NCI-H510A treated with DMSO at 0.1 percent for 48 hours (cell line): ENCODE results near the gene SFN.
A peak's percentile ranks its signal among the peaks of the same experiment; 100 is the strongest.
"Not testable (repeated sequence)": the region's sequence is repeated elsewhere in the genome, so short reads cannot be mapped to it uniquely, and the experiment has no call there.

Experiments
- DNase-seq: peaks from one replicate; lab custom pipeline; 2025; lab: John Stamatoyannopoulos, UW

Gene SFN

DNA sequence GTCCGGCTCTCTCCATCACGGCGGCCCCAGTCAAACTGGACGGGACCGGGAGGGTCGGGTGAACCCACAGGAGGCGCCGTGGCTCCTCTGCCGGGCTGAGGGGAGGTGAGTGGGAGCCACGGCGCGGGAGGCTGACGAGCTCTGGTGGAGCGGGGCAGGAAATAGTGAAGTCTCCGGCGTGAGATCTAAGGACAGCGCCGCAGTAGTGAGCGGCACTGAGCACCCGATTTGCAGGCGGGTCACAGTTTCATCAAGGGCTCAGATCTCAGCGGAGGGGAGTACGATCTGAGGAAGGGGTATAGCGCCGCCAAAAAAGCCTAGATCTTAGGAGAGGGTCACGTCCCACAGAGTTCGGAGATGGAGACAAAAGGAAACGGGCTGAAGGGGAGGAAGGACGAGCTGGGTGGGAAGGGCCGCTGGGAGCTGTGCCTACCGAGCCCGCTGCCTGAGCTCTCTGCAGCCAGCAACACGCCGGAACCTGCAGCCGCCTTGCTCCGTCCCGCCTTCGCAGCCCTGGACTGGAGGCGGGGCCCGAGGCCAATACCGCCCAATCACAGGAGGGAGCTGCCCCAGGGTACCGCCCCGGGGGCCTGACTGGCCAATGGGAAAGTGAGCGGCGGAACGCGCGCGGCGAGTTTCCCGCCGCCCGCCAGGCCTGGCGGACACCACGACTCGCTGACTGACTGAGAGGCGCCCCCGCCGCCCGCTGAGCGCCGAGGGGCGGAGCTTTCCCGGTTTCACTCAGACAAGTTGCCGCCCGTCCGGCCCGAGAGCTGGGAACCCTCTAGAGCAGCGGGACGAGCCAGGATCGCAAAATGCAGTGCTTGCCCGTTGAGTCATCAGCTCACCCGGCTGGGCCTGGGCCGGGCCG lies 1.9 kb downstream of the SFN start:
- DNase-seq: peak; percentile 96

DNA sequence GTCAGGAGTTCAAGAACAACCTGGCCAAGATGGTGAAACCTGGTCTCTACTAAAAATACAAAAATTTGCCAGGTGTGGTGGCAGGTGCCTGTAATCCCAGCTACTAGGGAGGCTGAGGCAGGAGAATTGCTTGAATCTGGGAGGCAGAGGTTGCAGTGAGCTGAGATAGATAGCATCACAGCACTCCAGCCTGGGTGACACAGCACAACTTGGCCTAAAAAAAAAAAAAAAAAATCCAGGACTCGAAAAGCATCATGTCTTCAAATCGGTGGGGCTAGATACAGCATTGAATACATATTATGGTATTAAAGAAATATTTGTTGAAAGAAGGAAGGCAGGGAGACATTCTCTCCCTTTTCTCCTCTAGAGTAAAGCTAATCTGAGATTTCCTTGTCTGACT lies 10.1 kb downstream of the SFN start:
- not testable (repeated sequence) for DNase-seq

DNA sequence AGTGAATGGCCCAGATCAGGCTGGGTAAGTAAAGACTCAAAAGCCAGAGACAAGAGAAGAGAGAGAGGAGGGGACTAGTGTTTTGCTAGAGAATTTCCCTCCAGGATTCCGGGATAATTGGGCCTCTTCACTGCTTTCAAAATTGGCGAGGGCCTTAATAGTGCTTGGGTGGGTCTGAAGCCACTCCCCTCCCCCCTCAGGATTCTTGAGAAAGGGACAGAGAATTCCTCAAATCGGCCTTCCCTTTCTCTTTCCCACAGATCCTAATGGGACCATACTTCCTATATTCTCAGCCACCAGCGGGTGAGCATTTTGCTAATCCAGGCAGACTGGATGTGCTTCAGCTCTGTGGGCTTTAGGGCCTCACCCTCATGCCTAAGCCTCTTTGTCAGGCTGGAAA lies 11.9 kb downstream of the SFN start:
- no peak for DNase-seq

DNA sequence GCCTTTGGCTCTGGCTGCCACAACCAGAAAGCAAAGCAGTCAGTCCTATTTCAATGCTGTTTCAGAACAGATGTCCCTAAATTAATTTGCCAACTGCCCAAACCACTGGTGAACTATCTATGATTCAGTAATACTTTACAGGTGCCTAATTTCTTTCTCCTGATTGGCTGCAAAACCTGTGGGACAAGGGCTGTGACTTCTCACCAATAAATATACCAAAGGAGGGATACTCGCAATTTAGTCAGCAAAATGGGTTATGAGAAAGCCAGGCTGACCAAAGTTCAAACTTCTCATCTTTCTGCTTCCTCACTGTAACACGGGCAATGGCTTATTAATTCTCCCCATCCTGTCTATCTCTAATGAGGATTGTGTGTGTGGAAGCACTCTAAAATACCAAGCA lies 14.4 kb downstream of the SFN start:
- no peak for DNase-seq

DNA sequence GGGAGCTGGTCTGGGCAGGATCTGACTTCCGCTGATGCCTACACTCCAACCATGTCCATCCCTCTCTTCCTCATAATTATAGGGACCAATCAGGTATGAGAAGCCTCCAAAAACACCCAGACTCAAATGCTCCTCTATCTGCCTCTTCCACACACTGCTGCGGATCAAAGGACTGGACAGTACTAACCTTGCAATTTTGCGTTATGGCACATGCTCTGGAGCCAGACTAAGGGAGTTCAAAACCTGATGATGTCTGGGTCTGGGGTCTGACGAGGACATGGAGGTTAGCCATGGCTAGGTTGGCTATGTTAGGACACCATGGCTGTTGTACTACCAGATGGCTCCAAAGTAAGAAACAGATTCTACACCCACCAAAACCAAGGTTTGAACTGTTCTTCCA lies 16.8 kb downstream of the SFN start:
- no peak for DNase-seq

DNA sequence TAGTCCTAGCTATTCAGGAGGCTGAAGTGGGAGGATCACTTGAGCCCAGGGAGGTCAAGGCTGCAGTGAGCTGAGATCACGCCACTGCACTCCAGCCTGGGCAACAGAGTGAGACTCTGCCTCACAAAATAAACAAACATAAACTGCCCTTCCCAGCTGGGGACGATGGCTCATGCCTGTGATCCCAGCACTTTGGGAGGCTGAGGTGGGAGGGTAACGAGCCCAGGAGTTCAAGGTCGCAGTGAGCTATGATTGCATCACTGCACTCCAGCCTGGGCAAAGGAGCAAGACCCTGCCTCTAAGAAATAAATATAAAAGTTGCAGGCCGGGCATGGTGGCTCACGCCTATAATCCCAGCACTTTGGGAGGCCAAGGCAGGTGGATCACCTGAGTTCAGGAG lies 18.7 kb downstream of the SFN start:
- DNase-seq: not testable (repeated sequence)

DNA sequence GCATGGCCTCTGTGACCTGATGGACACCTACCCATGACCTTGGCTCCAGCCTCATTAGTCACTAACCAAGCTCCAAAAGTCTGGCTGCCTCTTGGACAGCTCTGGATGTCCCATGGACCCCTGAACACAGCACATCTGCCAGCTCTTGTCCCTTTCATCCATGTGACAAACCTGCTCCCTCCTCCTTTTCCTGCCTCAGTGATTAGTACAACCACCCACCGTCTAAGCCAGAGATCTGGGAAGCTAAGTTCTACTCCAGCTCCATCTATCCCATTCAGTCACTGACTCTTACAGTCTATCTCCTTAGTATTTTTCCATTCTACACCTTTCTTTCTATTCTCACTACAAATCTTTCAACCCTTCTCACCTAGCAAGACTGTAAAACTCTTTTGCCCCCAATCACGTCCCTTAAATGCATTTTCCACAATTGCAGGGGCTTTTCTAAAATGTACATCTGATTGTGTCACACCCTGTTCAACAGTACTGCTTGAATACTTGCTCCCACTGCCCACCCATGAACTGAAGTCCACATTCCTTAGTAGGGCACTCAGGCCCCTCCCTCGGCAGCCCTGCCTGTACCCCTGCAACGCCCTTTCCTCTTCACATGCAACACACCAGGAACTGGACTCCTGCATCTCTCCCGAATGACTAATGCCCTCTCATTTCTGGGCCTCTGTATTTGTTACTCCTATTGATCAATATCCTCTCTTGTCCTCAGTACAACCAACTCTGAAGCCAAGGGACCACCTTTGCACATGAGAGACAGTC lies 19.9 kb downstream of the SFN start:
- DNase-seq: no peak

DNA sequence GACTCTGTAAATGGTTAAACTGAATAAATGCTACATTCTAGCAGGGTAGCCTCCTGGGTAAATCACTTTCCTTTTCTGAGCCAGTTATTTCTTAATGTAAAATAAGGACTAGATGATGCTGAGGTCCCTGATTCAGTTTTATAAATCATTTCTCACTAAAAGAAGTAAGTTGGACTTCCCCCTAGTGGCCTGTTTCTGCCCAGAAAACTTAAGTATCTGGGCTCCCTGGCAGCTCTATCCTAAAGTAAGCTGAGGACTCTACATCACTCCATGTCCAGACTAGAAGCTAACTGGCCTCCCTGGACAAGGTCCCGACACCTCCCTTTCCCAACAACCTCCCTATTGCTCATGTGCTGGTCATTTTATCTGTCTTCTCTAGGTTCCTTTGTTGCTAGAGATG lies 24.2 kb downstream of the SFN start:
- DNase-seq: no peak

DNA sequence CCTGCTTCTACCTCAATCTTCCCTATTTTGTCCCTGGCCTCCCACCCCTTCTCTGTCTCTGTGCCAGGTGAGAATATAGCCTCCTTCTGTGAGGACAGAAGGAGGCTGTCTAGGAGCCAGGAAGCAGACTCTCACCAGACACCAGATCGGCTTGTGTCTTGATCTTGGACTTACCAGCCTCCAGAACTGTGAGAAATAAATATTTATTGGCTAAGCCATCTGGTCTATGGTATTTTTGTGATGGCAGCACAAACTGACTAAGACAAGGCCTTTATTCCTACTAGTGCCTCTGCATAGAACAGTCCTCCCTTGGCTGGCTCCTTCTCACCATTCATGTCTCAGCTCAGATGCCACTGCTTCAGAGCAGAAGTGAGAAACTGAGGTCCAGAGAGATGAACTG lies 25.3 kb downstream of the SFN start:
- DNase-seq: no peak

DNA sequence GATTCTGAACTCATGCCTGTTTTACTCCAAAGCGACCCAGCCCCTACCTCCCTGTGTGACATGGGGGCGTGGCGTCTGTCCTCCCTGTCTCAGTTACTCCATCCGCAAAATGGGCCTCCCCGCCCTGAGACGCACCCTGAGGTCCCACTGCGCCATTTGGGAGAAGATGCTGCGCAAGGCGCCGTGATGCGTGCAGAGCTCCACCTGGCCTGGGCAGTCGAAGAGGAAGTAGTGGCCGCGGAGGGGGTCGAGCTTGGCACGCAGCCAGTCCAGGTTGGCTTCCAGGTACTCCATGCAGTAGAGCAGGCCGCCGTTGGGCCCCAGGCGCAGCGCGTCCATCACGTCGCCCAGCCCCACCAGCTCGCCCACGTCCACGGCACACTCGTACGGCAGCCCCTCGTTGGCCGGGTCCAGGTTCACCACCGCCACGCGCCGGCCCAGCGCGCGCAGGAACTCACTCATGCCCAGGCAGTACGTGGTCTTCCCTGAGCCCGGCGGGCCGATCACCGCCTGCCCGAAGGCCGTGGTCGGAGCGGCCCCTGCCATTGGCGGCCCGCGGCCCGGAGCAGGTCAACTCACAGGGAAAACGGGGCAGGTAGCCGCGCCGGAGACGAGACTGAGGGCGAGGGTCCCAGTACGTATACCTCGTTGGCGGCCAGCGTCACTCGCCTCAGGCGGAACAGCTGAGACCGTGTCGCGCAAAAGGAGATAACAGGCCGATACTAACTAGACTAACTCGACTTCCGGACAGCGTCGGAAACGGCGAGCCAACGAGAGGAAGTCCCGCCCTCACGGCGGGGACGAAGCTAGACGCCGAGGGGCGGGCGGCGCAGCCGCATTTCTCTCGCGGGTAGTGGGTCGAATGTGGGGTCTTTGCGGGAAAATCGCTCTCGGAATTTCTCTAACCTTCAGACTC lies 26.9 kb downstream of the SFN start, which contains the start of gene GPN2:
Gene GPN2, minus strand, starts transcription at position 733 of the 916 bp plus-strand sequence. Its CDS starts 187 bp downstream, at position 546.
- DNase-seq: peak; percentile 66

DNA sequence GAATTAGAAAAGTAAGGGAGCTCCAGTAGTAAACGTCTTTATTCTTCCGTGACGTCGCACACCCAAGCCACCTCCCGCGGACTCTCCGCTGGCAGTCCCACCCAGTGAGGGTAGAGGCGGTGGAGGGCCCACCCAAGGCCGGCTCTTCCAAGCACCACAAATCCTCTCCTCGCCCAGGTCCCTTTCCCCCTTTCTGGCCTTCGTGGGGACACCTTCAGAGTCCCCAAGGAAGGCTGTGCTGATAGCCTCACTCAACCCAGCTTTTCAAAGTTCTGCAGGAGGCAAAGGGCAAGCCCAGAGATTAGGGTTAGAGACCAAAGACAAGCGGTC lies 27.5 kb downstream of the SFN start:
- no peak for DNase-seq

DNA sequence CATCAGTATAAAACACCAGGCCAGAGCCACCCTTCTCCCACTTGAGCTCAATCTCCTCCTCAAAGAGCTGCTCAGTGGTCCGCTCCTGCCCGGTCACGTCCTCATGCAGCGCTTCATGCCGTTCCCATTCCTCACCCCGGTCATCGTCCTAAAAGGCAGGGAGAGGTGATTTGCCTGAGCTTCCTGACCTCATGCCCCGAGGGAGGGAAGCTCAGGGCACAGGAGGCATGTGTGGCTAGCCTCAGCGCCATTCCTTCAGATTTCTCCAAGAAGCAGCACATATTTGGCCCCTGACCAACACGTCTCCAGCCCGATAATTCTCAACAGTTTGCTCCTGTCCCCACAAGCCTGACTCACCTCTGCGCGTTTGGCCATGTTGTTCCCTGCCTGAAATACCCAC lies 31.3 kb downstream of the SFN start:
- DNase-seq: no peak

DNA sequence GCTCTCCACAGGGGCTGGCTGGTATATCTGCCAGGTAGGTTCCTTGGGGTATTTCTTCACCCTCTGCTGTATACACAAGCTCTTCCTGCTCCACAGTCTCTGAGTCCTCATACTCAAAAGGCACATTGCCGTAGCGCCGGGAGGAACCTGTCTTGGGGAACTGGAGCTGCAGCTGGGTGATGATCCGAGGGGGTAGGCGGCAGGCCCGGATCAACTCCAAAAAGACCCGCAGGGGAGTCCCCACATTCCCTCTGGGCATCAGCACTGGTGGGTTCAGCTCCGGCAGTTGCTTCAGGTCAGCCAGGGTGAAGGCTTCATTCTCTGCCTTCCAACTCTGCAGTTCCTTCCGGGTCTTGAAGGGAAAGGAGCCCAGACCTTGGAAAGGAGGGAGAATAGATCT lies 34.4 kb downstream of the SFN start:
- DNase-seq: no peak

DNA sequence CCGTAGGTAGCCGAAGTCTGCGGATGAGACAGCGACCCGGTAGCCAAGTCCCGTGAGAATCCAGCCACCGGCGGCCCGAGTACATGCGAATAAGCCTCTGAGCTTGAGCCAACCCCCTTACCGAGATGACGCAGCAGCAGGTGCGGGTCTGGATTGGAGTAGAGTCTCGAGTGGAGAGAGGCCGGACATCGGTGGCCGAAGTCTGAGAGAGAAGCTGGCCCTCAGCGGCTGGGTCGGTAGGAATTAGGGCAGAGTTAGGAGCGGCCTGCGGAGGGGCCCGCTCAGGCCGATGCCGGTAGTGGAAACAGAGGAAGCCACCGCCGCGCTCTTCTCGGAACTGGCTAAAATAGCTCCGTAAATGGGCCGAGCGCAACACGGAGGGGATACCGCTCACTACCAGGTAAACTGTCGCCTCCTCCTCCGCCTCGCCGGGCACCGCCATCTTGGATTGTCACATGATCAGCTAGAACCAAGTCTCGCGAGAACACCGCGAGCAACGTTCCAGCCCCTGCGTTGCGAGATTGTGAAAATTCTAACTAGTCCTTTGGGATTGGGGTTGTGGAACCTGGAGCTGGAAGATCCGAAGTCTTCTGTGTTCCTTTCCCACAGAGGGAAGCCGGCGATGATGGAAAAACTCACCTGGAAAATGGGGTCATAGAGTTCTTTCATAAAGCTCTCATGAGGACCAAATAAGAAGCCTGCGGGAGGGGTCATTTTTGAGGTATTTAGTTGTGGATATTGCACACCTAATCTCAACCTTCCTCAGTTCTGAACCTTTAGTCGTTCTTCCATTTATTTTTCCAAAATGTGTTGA lies 37.3 kb downstream of the SFN start, which contains the start of gene GPATCH3:
Gene GPATCH3, minus strand, starts transcription at position 467 of the 814 bp plus-strand sequence. Its CDS starts 25 bp downstream, at position 442.
- DNase-seq: peak; percentile 87

DNA sequence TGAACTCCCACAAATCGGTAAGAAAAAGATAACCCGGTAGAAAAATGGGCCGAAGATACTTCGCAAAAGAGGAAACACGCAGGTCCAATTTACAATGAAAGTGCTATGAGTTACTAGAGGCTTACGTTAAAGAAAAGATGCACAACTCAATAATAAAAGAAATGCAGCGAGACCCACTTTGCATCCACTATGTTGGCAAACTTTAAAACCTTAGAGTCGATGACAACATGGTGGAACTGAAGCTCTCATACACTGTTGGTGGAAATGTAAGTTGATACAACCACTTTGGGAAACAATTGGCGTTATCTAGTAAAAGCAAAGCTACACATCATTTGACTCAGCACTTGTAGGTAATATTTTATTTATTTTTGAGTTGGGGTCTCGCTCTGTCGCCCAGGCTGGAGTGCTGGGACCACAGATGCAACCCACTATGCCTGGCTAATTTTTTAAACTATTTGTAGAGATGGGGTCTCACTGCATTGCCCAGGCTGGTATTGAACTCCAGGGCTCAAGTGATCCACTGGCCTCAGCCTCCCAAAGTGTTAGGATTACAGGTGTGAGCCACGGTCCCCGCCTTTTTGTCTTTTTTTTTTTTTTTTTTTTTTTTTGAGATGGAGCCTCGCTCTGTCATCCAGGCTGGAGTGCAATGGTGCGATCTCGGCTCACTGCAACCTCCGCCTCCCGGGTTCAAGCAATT lies 38.0 kb downstream of the SFN start:
- DNase-seq: no peak

DNA sequence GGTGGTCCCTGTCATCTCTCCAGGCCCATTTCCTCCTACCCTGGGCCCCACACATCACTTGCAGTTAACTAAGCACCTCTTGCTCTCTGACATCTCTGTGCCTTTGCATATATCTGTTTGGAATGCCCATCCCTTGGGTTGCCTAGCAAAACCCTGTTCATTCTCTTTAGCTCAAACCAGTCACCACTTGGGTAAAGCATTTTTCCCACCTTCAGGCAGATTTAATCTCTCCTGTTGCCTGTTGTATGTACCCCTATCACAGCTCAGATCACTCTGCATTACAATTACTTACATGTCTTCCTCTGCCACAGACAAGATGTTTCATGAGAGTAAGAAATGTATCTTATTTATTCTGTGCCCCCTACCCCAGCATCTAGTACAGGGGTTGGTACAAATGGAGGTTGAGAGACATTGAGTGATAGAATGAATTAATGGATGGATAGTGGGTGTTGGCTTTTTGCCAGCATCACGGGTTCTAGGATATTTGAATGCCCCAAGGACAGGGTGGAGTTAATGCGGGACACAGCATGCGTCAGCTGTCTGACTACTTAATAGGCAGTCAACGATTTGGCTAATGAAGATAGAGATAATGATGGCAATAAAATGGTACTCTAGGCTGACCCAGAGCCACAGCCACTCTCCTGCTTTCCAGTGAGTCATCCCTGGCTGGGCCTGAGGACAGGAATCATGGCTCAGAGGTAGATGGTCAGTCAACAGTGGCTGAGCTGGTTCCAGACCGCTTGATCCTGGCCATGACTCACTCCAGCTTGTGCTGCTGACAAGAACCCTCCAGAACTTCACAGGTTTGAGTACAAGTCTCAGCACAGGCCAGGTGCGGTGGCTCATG lies 44.3 kb downstream of the SFN start:
- DNase-seq: no peak

DNA sequence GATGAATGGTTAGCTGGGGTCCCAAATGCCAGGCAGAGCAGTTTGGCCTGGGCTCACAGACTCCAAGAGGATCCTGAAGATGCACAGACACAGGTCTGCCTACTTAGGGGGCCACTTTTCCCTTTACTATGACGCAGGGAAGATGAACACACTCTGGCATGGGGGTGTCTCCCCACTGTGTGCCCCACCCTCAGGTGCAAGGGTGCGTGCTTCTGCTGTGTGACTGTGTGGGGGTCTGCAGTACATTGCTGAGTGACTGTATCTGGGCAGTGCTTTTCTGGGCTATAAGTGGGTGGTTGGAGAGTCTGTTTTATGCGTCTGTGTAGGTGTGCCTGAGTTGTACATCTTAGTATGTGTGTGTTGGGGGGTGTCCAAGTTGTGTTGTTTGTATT lies 47.0 kb downstream of the SFN start:
- no peak for DNase-seq

DNA sequence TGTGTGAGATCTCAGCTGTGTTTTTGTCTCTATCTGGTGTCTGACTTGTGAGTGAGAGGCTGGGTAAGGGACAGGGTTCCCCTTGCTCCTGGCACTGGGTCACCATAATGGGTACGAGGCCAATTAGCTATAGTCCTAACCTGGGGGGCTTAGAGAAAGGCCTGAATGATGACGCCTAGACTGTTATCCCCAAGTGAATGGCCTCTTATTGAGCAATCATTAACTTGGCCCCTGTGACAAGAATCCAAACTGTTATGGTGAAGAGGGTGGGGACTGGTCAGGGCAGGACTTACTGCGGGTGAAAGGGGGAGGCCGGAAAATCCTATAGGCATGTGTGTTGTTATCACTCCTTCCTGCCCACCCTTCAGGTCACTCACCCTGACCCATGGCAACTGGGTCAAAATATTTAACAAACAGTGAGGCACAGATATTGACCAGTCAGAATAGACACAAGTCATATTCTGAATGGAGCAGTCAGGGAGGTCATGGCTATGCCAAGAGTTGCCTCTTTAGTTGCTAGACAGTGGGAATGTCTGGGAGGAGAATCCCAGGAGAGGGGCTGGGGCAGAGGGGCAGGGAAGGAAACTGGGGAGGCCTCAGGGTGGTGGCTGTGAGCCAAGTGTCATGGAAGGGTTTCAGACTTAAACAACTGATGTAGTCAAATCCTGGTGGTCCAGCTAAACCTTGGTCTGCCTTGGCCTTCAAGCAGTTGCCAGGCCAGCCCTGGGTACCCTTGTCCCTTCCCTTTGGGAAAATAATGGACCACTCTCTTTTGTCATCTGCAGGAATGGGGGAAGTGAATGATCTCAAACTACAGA lies 47.6 kb downstream of the SFN start:
- no peak for DNase-seq
